Measurements from ENCODE around the gene MAP3K2.

MAP3K2 gene

GRCh38 chr2:127326289-127326945 lies 61.4 kb downstream of the MAP3K2 start:
- CTCF ChIA-PET, result interaction anchor here (0.6 to 2.6 kb wide), 5 partner anchors 8 to 154 kb away, joined by 3 to 22 read pairs (median 5); no protein-coding TSS in a partner anchor
- Histone ChIP-seq H3K27ac (ENCODE audit: extremely low read depth, low read depth, low read length) (no peak overlapping the region), H3K4me1 (ENCODE audit: control insufficient read depth, insufficient read depth, low read length) (no peaks in the 10 kb centered on the region), H3K4me3 (ENCODE audit: low read depth, low read length) (no peak overlapping the region), H3K36me3 (ENCODE audit: control insufficient read depth in 2 of 2, insufficient read depth in 1 of 2, low read length in 2 of 2) (peaks cover 35 to 54% of the 10 kb centered on the region in 2 experiments), H3K9me3 (ENCODE audit: control insufficient read depth, insufficient read depth, low read depth, low read length) (no peaks in the 10 kb centered on the region)
- POLR2A ChIA-PET, result no interaction called here
- TF ChIP-seq PRDM1 (tag by site-specific recombination; IDR thresholded peaks at IDR 0.05) (peak; percentile 13; the same call in 1 of the 2 replicates), ZNF510 (tag by site-specific recombination; IDR thresholded peaks at IDR 0.05; ENCODE audit: insufficient replicate concordance) (no peak)

GRCh38 chr2:127324635-127325034 lies 63.1 kb downstream of the MAP3K2 start:
- ChIA-PET CTCF (interaction anchor here (0.6 to 2.9 kb wide), 24 partner anchors 9 to 326 kb away, joined by 3 to 32 read pairs (median 4); no protein-coding TSS in a partner anchor), POLR2A (no interaction called here)
- Histone ChIP-seq H3K9me3 (ENCODE audit: control insufficient read depth, insufficient read depth, low read depth, low read length) (no peaks in the 10 kb centered on the region), H3K4me3 (ENCODE audit: low read depth, low read length) (no peak overlapping the region), H3K27ac (ENCODE audit: extremely low read depth, low read depth, low read length) (no peak overlapping the region), H3K36me3 (ENCODE audit: control insufficient read depth in 2 of 2, insufficient read depth in 1 of 2, low read length in 2 of 2) (peaks cover 48 to 58% of the 10 kb centered on the region in 2 experiments), H3K4me1 (ENCODE audit: control insufficient read depth, insufficient read depth, low read length) (no peaks in the 10 kb centered on the region)
- no peak for TF ChIP-seq ATF2 (tag by site-specific recombination; IDR thresholded peaks at IDR 0.05; ENCODE audit: low read depth)
- TF ChIP-seq SALL2 (tag by site-specific recombination; IDR thresholded peaks at IDR 0.05; ENCODE audit: borderline replicate concordance), result no peak
- TF ChIP-seq IKZF3 (tag by site-specific recombination; IDR thresholded peaks at IDR 0.05), result no peak
- no peak for TF ChIP-seq ZNF558 (tag by site-specific recombination; IDR thresholded peaks at IDR 0.05)
- TF ChIP-seq KLF7 (tag by site-specific recombination; IDR thresholded peaks at IDR 0.05; ENCODE audit: borderline replicate concordance), result no peak
- TF ChIP-seq ZNF768 (tag by site-specific recombination; IDR thresholded peaks at IDR 0.05), result no peak
- TF ChIP-seq ZNF114 (tag by site-specific recombination; IDR thresholded peaks at IDR 0.05), result no peak
- TF ChIP-seq ZNF600 (tag by site-specific recombination; IDR thresholded peaks at IDR 0.05), result peak; percentile 59; the same call in 1 of the 2 replicates
- TF ChIP-seq KLF8 (tag by site-specific recombination; IDR thresholded peaks at IDR 0.05), result no peak
- TF ChIP-seq REPIN1 (tag by site-specific recombination; IDR thresholded peaks at IDR 0.05; ENCODE audit: low read depth), result no peak
- TF ChIP-seq HOXA7 (CRISPR knock-in tag; IDR thresholded peaks at IDR 0.05; ENCODE audit: borderline replicate concordance), result no peak
- TF ChIP-seq ZNF776 (tag by site-specific recombination; IDR thresholded peaks at IDR 0.05; ENCODE audit: borderline replicate concordance), result no peak
- TF ChIP-seq ZBTB6 (tag by site-specific recombination; IDR thresholded peaks at IDR 0.05), result no peak
- peak; percentile 59 for TF ChIP-seq ZNF654 (tag by site-specific recombination; IDR thresholded peaks at IDR 0.05; ENCODE audit: low read depth)

GRCh38 chr2:127321303-127321702 lies 66.5 kb downstream of the MAP3K2 start:
- no peak overlapping the region for H3K27ac ChIP-seq (ENCODE audit: extremely low read depth, low read depth, low read length)
- POLR2A ChIA-PET, result no interaction called here
- no peaks in the 10 kb centered on the region for H3K9me3 ChIP-seq (ENCODE audit: control insufficient read depth, insufficient read depth, low read depth, low read length)
- H3K36me3 ChIP-seq (ENCODE audit: control insufficient read depth in 2 of 2, insufficient read depth in 1 of 2, low read length in 2 of 2), result peaks cover 58 to 75% of the 10 kb centered on the region in 2 experiments
- TF ChIP-seq ZNF274 (IDR thresholded peaks at IDR 0.05; ENCODE audit: low read length) (no peak), ZNF274 (tag by site-specific recombination; IDR thresholded peaks at IDR 0.05; ENCODE audit: borderline replicate concordance) (no peak)
- H3K4me1 ChIP-seq (ENCODE audit: control insufficient read depth, insufficient read depth, low read length), result no peaks in the 10 kb centered on the region
- CTCF ChIA-PET, result interaction anchor here (1.6 to 1.7 kb wide), 2 partner anchors 122 to 158 kb away, joined by 5 to 7 read pairs; no protein-coding TSS in a partner anchor
- no peak overlapping the region for H3K4me3 ChIP-seq (ENCODE audit: low read depth, low read length)
